ENCODE measurements around the gene RAPGEF6. TPM values are rescaled to one million over a fixed set of nuclear protein-coding genes. Genes with fewer than 3 reads are reported as not detected.

RAPGEF6 gene
- total and polyA plus RNA-seq, 8 donors, result 18.2 to 23.7 (median 20.1) TPM

DNA sequence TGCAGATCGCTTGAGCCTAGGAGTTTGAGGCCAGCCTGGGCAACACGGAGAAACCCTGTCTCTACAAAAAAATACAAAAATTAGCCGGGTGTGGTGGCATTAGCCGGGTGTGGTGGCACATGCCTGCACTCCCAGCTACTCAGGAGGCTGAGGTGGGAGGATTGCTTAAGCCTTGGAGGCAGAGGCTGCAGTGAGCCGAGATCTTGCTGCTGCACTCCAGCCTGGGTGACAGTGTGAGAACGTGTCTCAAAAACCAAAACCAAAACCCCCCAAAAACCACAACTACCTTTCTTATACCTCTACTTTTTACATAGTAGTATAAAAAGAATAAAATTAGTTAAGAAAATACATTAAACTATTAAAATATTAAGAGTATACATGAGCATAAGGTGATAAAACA is 121.2 kb downstream of the RAPGEF6 start:
- Histone ChIP-seq H3K36me3 (peaks cover 0 to 11% of the 10 kb centered on the region in 2 donors), H3K27me3 (no peaks in the 10 kb centered on the region), H3K9me3 (no peaks in the 10 kb centered on the region), H3K27ac (peak overlapping the region in 1 of 2 donors; percentile 54), H3K4me3 (no peak overlapping the region), H3K4me1 (peaks cover 0 to 22% of the 10 kb centered on the region in 2 donors)
- intact Hi-C loops (cut with DNase I), result no loop called here
- no peak for ATAC-seq
- TF ChIP-seq, protein P1, sequence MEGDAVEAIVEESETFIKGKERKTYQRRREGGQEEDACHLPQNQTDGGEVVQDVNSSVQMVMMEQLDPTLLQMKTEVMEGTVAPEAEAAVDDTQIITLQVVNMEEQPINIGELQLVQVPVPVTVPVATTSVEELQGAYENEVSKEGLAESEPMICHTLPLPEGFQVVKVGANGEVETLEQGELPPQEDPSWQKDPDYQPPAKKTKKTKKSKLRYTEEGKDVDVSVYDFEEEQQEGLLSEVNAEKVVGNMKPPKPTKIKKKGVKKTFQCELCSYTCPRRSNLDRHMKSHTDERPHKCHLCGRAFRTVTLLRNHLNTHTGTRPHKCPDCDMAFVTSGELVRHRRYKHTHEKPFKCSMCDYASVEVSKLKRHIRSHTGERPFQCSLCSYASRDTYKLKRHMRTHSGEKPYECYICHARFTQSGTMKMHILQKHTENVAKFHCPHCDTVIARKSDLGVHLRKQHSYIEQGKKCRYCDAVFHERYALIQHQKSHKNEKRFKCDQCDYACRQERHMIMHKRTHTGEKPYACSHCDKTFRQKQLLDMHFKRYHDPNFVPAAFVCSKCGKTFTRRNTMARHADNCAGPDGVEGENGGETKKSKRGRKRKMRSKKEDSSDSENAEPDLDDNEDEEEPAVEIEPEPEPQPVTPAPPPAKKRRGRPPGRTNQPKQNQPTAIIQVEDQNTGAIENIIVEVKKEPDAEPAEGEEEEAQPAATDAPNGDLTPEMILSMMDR (IDR thresholded peaks at IDR 0.05), result no peak
- no peak for DNase-seq

DNA sequence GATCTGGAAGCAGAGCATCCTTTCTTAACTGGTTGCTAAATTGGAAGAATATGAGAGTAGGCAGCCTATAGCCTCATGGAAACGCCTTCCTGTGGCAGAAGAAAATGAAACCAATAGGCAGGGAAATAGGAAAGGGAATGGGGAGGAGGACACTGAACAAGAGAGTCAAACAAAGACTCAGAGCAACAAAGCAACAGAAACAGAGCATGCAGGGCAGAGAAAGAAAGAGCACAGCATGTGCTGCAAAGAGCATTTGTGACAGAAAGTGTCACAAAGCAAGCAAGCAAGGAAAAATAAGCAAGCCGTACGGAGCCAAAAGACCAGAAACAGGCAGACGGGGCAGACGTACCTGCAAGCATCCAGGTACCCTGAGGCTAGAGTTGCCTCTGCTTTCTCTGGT is 123.1 kb downstream of the RAPGEF6 start:
- no peak for ATAC-seq
- TF ChIP-seq, protein P1 (IDR thresholded peaks at IDR 0.05), result no peak
- Histone ChIP-seq H3K4me3 (no peak overlapping the region), H3K27ac (no peak overlapping the region), H3K27me3 (no peaks in the 10 kb centered on the region), H3K9me3 (no peaks in the 10 kb centered on the region), H3K4me1 (peaks cover 0 to 22% of the 10 kb centered on the region in 2 donors), H3K36me3 (peaks cover 0 to 18% of the 10 kb centered on the region in 2 donors)
- DNase-seq, result no peak
- intact Hi-C loops (cut with DNase I), result no loop called here

DNA sequence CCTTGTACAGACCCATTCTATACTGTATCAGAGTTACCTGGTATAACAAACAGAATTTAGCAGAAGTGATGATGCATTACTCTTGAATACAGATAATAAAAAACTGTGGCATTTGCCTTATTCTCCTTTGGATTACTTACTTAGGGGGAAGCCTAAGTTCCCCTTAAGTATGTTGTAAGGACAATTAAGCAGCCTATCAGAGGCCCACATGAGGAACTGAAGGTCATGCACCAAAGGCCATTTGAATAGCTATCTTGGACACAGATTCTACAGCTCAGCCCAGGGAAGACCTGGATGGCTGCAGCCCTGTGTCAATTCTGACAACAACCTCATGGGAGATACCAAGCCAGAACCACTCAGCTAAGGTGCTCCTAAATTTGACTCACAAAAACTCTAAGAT is 125.2 kb downstream of the RAPGEF6 start:
- H3K36me3 ChIP-seq, result peaks cover 0 to 36% of the 10 kb centered on the region in 2 donors
- H3K27me3 ChIP-seq, result no peaks in the 10 kb centered on the region
- peak; percentile 56 for ATAC-seq
- H3K27ac ChIP-seq, result no peak overlapping the region
- no peak overlapping the region for H3K4me3 ChIP-seq
- no peaks in the 10 kb centered on the region for H3K9me3 ChIP-seq
- no peak for DNase-seq
- peaks cover 0 to 14% of the 10 kb centered on the region in 2 donors for H3K4me1 ChIP-seq
- intact Hi-C loops (cut with DNase I), result no loop called here
- TF ChIP-seq, protein P1 (IDR thresholded peaks at IDR 0.05), result no peak

DNA sequence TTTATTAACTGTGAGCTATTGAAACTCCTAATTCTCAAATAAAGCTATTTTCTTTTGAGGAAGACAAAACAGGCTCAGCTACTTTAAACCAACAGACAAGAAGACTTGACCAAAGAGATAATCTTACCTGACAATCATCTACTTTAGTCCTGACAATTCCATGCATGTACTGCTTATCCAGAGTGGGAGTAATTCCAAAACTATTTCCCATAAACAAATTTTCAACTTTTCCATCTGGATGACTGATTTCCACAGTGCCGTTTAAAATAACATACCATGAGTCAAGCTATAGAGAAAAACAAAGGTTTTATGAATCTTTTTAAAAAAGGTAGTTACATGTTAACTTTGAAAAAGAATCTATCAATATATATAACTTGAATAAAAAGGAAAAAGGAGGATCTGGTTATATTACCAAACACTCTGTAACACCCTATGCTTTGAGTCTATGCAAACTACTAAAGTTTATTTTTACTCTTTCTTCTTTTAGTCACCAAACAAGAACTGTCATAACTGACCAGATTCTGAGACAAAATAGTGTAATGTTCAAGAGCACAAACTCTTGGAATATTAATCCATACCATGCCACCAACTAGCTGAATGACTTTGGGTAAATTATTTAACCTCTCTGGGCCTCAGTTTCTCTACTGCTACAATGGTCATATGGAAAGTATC is 129.7 kb downstream of the RAPGEF6 start:
- DNase-seq (no peak), ATAC-seq (no peak)
- Histone ChIP-seq H3K36me3 (peaks cover 0 to 60% of the 10 kb centered on the region in 2 donors), H3K9me3 (no peaks in the 10 kb centered on the region), H3K4me1 (peaks cover 0 to 5% of the 10 kb centered on the region in 2 donors), H3K4me3 (no peak overlapping the region), H3K27ac (peak overlapping the region in 1 of 2 donors; percentile 38), H3K27me3 (no peaks in the 10 kb centered on the region)
- TF ChIP-seq, protein P1 (IDR thresholded peaks at IDR 0.05), result no peak
- intact Hi-C loops (cut with DNase I), result no loop called here

DNA sequence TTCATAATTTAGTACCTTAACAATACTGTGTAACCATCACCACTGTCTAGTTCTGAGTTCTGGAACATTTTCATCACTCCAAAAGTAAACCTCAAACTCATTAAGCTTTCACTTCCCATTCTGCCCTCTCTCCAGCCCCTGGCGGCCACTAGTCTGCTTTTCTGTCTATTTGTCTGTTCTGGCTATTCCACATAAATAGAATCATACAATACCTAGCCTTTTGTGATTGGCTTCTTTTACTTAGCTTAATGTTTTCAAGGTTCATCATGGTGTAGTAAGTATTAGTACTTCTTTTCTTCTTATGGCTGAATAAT is 138.7 kb downstream of the RAPGEF6 start:
- peaks cover 0 to 11% of the 10 kb centered on the region in 2 donors for H3K4me1 ChIP-seq
- DNase-seq (no peak), ATAC-seq (peak; percentile 63)
- TF ChIP-seq, protein P1 (IDR thresholded peaks at IDR 0.05), result no peak
- H3K27me3 ChIP-seq, result no peaks in the 10 kb centered on the region
- H3K9me3 ChIP-seq, result no peaks in the 10 kb centered on the region
- peaks cover 3 to 45% of the 10 kb centered on the region in 2 donors for H3K36me3 ChIP-seq
- no peak overlapping the region for H3K4me3 ChIP-seq
- no peak overlapping the region for H3K27ac ChIP-seq
- intact Hi-C loops (cut with DNase I), result no loop called here

Measured in left lung (tissue), 10 donors.